WTC11 (cell line): ENCODE measurements around the gene ARHGAP45.

Experiments
- NR3C1 ChIP-seq: sonication (generic); formaldehyde crosslinking; conservative IDR thresholded peaks from 2 replicates; pipeline ENCODE4 v1.8.1; 2023; ENCODE audit warnings: low read depth, mild to moderate bottlenecking, missing genetic modification reagents
- SOX15 ChIP-seq: fragments of 250-450 bp; sonication (Bioruptor Pico); IDR thresholded peaks from 2 replicates; pipeline ENCODE4 v1.9.0; 2021; ENCODE audit warnings: mild to moderate bottlenecking
- TF ChIP-seq, protein P1 (sequence below): fragments of 200-600 bp; IDR thresholded peaks from 2 replicates; pipeline ENCODE4 v1.8.0; 2022; ENCODE audit warnings: antibody characterized with exemption

DNA sequence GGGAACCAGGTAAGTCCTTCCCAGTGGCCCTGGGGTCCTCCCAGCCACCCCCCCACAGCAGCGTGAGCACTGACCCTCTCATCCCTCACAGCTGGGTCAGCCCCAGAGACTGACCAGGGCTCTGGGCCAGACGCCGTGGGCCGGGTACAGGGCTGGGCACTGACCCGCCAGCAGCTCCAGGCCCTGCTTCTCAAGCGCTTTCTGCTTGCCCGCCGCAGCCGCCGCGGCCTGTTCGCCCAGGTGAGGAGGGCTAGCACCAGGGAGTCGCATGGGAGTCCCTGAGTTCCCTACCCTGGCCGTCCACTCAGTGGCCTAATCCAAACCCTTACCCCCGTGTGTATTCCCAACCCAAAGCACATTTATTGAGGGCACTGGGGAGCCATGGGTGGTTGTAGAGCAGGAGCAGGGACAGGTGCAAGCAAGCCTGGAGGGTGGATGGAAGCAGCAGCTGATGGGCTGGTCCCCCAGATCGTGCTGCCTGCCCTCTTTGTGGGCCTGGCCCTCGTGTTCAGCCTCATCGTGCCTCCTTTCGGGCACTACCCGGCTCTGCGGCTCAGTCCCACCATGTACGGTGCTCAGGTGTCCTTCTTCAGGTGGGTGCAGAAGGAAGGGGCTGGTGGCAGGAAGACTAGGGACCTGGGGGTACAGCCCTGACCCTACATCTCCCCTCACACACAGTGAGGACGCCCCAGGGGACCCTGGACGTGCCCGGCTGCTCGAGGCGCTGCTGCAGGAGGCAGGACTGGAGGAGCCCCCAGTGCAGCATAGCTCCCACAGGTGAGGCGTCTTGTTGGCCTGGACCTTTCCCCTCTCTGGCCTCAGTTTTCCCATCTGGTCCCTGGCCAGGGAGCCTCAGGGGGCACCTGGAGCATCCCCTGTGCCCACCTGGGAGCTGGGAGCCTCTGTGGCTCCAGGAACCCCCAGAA is 12.6 kb upstream of the ARHGAP45 start:
- TF ChIP-seq, protein P1, sequence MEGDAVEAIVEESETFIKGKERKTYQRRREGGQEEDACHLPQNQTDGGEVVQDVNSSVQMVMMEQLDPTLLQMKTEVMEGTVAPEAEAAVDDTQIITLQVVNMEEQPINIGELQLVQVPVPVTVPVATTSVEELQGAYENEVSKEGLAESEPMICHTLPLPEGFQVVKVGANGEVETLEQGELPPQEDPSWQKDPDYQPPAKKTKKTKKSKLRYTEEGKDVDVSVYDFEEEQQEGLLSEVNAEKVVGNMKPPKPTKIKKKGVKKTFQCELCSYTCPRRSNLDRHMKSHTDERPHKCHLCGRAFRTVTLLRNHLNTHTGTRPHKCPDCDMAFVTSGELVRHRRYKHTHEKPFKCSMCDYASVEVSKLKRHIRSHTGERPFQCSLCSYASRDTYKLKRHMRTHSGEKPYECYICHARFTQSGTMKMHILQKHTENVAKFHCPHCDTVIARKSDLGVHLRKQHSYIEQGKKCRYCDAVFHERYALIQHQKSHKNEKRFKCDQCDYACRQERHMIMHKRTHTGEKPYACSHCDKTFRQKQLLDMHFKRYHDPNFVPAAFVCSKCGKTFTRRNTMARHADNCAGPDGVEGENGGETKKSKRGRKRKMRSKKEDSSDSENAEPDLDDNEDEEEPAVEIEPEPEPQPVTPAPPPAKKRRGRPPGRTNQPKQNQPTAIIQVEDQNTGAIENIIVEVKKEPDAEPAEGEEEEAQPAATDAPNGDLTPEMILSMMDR: no peak
- no peak for TF ChIP-seq SOX15
- no peak for TF ChIP-seq NR3C1 (CRISPR knock-in tag)
